Choroid plexus epithelial cell (primary cell): ENCODE measurements around the gene BBX.

Experiments used
- DNase-seq: peaks from one replicate; pipeline ENCODE4 v3.0.0-alpha.2; 2010; ENCODE audit warnings: low read depth
- H3K4me3 ChIP-seq: 2 replicates; pipeline ENCODE4 v1.5.1; 2011; ENCODE audit warnings: low read depth, mild to moderate bottlenecking, control low read depth, low read length, moderate library complexity
- TF ChIP-seq, protein P1 (sequence below): conservative IDR thresholded peaks from 2 replicates; pipeline ENCODE4 v1.5.1; 2011; ENCODE audit warnings: low read depth, mild to moderate bottlenecking, control low read depth, inconsistent platforms, low read length, moderate library complexity

BBX gene

DNA sequence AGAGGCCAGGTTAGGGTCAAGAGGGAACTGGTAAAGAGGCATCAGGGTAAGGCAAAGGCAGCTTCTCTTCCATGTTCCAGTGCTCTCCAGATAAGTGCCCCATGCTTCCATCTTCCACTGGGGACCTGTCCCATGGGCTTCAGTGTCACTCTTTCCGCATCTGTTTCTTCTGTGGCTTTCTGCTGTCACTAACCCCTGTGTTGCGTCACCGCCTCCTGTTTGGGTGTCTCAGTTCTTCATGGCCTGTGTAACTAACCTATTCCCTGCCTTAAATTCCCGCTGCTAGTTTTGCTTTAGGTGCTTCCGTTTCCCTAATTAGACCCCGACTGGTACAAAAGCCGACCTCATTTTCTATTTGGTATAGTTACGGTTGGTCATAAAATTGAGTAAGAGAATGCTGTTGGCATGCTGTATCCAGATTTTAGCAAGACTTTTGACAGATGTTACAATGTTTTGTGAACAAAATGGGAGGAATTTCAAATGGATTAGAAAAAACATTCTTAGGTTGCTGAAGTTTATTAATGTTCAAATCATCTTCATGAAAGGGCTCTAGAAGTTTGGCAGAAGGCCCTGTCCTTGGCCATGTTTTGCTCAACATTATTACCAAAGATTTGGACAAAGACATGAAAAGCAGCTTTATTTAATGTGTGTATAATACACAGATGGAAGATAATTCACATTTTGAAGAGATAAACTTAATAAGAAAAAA is 245.3 kb downstream of the BBX start:
- TF ChIP-seq, protein P1, sequence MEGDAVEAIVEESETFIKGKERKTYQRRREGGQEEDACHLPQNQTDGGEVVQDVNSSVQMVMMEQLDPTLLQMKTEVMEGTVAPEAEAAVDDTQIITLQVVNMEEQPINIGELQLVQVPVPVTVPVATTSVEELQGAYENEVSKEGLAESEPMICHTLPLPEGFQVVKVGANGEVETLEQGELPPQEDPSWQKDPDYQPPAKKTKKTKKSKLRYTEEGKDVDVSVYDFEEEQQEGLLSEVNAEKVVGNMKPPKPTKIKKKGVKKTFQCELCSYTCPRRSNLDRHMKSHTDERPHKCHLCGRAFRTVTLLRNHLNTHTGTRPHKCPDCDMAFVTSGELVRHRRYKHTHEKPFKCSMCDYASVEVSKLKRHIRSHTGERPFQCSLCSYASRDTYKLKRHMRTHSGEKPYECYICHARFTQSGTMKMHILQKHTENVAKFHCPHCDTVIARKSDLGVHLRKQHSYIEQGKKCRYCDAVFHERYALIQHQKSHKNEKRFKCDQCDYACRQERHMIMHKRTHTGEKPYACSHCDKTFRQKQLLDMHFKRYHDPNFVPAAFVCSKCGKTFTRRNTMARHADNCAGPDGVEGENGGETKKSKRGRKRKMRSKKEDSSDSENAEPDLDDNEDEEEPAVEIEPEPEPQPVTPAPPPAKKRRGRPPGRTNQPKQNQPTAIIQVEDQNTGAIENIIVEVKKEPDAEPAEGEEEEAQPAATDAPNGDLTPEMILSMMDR = no peak
- no peak overlapping the region for H3K4me3 ChIP-seq
- DNase-seq = no peak

DNA sequence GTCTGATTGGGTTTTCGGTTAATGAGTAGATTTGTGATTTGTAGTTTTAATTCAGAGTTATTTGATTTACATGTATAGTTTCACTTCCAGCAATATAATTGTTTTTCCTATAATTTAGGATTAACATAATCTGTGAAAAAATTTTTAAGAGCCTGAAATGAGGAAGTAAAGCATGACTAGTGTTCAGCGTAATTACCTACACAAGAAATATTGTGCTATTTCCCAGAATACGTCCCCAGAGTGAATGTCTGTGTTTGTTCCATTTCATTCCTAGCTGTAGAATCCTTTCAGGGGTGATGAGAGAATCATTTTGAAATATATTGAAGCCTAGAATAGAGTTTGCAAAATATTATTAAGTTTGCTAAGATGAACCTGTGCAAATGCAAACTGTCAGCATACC is 247.1 kb downstream of the BBX start:
- H3K4me3 ChIP-seq = no peak overlapping the region
- no peak for DNase-seq
- TF ChIP-seq, protein P1 = no peak

DNA sequence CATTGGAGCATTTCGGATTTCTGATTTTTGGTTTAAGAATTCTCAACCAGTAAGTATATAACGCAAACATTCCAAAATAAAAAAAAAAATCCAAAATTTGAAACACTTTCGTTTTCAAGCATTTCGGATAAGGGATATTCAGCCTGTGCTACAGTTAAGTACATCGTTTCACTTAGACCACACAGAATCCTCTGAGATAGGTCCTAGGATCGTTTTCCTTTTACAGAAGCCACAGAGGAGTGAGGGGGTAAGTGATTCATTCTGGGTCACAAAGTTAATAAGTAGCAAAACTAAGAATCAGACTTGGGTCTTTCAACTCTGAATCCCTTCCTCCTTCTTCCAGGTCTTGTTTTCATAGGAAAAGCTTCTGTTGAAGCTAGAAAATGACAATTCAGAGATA is 249.3 kb downstream of the BBX start:
- no peak for DNase-seq
- H3K4me3 ChIP-seq = no peak overlapping the region
- TF ChIP-seq, protein P1 = no peak

DNA sequence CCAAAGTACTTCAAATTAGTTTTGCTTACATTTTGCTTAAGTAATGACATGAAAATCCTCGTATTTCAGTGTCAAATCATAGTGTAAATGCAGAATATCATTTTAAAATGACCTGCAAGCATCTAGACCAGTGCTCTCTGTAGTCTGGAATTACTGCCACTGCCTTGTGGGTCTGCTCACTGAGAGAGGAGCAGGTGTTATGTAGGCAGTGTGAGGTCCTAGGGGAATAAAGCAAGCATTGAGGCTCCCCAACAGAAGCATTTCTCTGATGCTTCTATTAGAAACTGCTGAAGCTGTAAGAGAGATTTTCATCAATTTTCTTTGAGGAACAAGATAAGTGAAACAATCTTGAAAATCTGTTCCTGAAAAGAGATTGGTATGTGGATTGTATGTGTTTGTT is 253.2 kb downstream of the BBX start:
- DNase-seq = no peak
- H3K4me3 ChIP-seq = no peak overlapping the region
- TF ChIP-seq, protein P1 = no peak

DNA sequence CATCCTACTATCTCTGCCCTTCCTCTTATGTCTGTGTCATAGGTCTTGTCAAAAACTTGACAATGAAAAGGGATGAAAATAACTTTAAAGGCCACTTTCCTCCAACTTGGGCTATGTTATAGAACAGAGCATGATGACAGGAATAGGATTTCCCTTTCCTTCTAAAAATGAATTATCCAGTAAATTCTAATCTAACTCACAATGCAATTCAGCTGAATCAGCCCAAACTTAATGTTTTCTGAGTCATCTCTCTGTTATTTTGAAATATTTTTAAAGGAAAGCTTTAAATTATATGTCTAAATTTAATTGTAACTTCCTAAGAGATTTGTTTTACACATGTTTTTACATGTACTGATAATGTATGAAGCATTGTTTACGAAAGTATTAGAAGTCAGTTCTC is 258.5 kb downstream of the BBX start:
- DNase-seq = no peak
- TF ChIP-seq, protein P1 = no peak
- no peak overlapping the region for H3K4me3 ChIP-seq

DNA sequence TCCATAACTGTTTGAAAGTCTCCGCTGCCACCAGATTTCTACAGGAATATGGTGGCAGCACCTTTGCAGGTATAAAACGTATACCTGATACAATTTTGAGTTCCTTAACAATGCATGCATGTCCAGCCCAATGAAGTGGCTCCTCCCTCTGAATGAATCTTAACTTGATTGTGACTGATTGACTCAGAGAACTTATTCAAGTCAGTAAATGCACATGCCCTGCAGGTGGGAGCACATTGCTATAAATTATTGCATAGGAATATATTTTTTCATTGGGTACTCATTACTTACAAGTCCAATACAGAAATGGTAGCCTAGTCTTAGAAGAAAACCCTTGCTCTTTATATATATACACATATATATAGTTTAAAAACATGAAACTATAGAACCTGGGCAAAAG is 259.3 kb downstream of the BBX start:
- DNase-seq = no peak
- TF ChIP-seq, protein P1 = no peak
- no peak overlapping the region for H3K4me3 ChIP-seq

DNA sequence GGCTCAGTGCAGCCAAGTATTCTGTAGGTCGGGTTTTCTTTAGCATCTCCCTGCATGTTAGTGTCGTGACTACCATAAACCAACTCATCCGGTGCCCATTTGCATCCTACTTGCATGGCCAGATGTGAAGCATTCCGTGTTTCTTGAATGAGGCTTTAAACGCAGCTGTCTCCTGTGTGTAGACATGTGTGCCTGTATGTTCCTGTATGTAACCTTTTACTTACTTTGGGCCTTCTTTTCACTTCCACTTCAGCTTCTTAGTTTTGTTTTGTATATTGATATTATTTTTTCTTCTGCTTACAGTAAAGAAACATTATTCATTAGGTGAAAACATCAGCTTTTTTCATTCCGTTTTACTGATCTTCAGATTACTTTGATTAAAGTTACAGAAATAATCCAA is 267.9 kb downstream of the BBX start:
- TF ChIP-seq, protein P1 = no peak
- no peak for DNase-seq

More for the DNA sequence above, 267.9 kb downstream of the BBX start:
- no peak overlapping the region for H3K4me3 ChIP-seq
